GM19351 (cell line): ENCODE data around the gene CD207.
A peak's percentile ranks its signal among the peaks of the same experiment; 100 is the strongest.
"Not testable (repeated sequence)": the region's sequence is repeated elsewhere in the genome, so short reads cannot be mapped to it uniquely, and the experiment has no call there.

Experiments used
- ATAC-seq: cut with Tn5 transposase; IDR thresholded peaks from one replicate; pipeline ENCODE4 v1.9.1; 2021; ENCODE audit warnings: mild to moderate bottlenecking, moderate library complexity; ENCODE audit not compliant: unreplicated experiment

Gene CD207

GRCh38 chr2:70835643-70836042 is at the start of gene CD207:
Gene CD207, minus strand, starts transcription at chr2:70835816. Its CDS starts 40 bp downstream, at chr2:70835776.
- ATAC-seq = no peak

- ATAC-seq = not testable (repeated sequence)
These were observed 42.9 kb upstream of the CD207 start for GRCh38 chr2:70878543-70878942.

GRCh38 chr2:70876138-70876537 is 40.5 kb upstream of the CD207 start:
- ATAC-seq = not testable (repeated sequence)

- ATAC-seq = no peak
These were observed 37.9 kb upstream of the CD207 start for GRCh38 chr2:70873541-70873940.

GRCh38 chr2:70871398-70872211 is 36.0 kb upstream of the CD207 start:
- ATAC-seq = peak; percentile 71

- no peak for ATAC-seq
These were observed 35.2 kb upstream of the CD207 start for GRCh38 chr2:70870790-70871189.

- no peak for ATAC-seq
These were observed 33.4 kb upstream of the CD207 start for GRCh38 chr2:70868970-70869369.

- peak; percentile 61 for ATAC-seq
These were observed 26.4 kb upstream of the CD207 start for GRCh38 chr2:70861777-70862625.

- no peak for ATAC-seq
These were observed 20.1 kb upstream of the CD207 start for GRCh38 chr2:70855667-70856066.

GRCh38 chr2:70854411-70854810 is 18.8 kb upstream of the CD207 start:
- ATAC-seq = no peak

- ATAC-seq = no peak
These were observed 17.2 kb upstream of the CD207 start for GRCh38 chr2:70852824-70853223.

GRCh38 chr2:70851704-70852103 is 16.1 kb upstream of the CD207 start:
- peak; percentile 95 for ATAC-seq

GRCh38 chr2:70850925-70851324 is 15.3 kb upstream of the CD207 start:
- no peak for ATAC-seq

- ATAC-seq = no peak
These were observed 6.8 kb upstream of the CD207 start for GRCh38 chr2:70842401-70842800.

- ATAC-seq = no peak
These were observed 2.6 kb upstream of the CD207 start for GRCh38 chr2:70837980-70838925.

GRCh38 chr2:70834881-70835280 is 735 bp downstream of the CD207 start:
- no peak for ATAC-seq

- ATAC-seq = no peak
These were observed 1.5 kb downstream of the CD207 start for GRCh38 chr2:70834106-70834505.

- no peak for ATAC-seq
These were observed 2.4 kb downstream of the CD207 start for GRCh38 chr2:70833246-70833645.

- ATAC-seq = no peak
These were observed 3.2 kb downstream of the CD207 start for GRCh38 chr2:70832386-70832785.

GRCh38 chr2:70831861-70832260 is 3.8 kb downstream of the CD207 start:
- ATAC-seq = no peak

- ATAC-seq = no peak
These were observed 5.2 kb downstream of the CD207 start for GRCh38 chr2:70830366-70830765.
